Esophagus squamous epithelium (tissue), 5 donors: ENCODE results near the gene TMIGD3. TPM values are rescaled to one million over a fixed set of nuclear protein-coding genes. Genes with fewer than 3 reads are reported as not detected.

Experiments
- DNase-seq: peaks from one replicate; lab custom pipeline; 2025; lab: John Stamatoyannopoulos, UW
- H3K27ac ChIP-seq, 4 donors: fragments of 200-600 bp; sonication (generic); one replicate each; pipeline ENCODE4 v1.5.1; 2016 to 2019; ENCODE audit warnings: mild to moderate bottlenecking in 1 of 4
- H3K27me3 ChIP-seq, 4 donors: fragments of 200-600 bp; sonication (generic); 1 replicate in 3 of 4; 2 replicates in 1 of 4; pipeline versions ENCODE4 v1.5.1 to v1.6.0; 2017 to 2021; ENCODE audit warnings: antibody characterized with exemption in 1 of 4
- H3K36me3 ChIP-seq, 3 donors: fragments of 200-600 bp; sonication (generic); one replicate each; pipeline ENCODE4 v1.5.1; 2016 to 2019
- H3K4me1 ChIP-seq, 3 donors: fragments of 200-600 bp; sonication (generic); one replicate each; pipeline ENCODE4 v1.5.1; 2017 to 2019
- H3K4me3 ChIP-seq, 4 donors: fragments of 200-600 bp; sonication (generic); 1 replicate in 3 of 4; 2 replicates in 1 of 4; pipeline ENCODE4 v1.5.1; 2016 to 2019; ENCODE audit warnings: mild to moderate bottlenecking in 2 of 4, moderate library complexity in 1 of 4
- H3K9me3 ChIP-seq, 3 donors: fragments of 200-600 bp; sonication (generic); one replicate each; pipeline ENCODE4 v1.5.1; 2016 to 2019
- POLR2A ChIP-seq, 4 donors: fragments of 450-650 bp; IDR thresholded peaks; one replicate each; pipeline ENCODE4 v1.6.1; 2017; ENCODE audit warnings: antibody characterized with exemption in 4 of 4, mild to moderate bottlenecking in 4 of 4, moderate library complexity in 3 of 4
- WGBS, 2 donors: methylation state at CpG; one replicate each; pipeline ENCODE4 v1.1.5; 2018; 5-methylcytosine and 5-hydroxymethylcytosine counted together
- intact Hi-C: fragments of 100-400 bp; cut with DNase I; formaldehyde crosslinking; loops from one replicate; pipeline ENCODE4 v1.15.0; 2022
- total RNA-seq, 4 donors: library from RNA; depleted of rRNA; stranded (reverse); fragments of >200 nt; gene quantifications; one replicate each; pipeline ENCODE4 v1.1.0, GENCODE V29; 2016
- TF ChIP-seq, protein P1 (sequence below), 6 experiments: fragments of 450-650 bp in 4 of 6; fragments of 200-600 bp in 2 of 6; sonication (generic) in 2 of 6; IDR thresholded peaks; one replicate each; pipeline ENCODE4 v1.5.1; 2016 to 2019; ENCODE audit warnings: antibody characterized with exemption in 6 of 6, mild to moderate bottlenecking in 4 of 6, moderate library complexity in 4 of 6
- donor health status: DM: yes; HTN: yes; CAD: no.

Gene TMIGD3
- total RNA-seq, 4 donors from 2014 or later: 2.9 to 3.2 TPM; not detected in 2

DNA sequence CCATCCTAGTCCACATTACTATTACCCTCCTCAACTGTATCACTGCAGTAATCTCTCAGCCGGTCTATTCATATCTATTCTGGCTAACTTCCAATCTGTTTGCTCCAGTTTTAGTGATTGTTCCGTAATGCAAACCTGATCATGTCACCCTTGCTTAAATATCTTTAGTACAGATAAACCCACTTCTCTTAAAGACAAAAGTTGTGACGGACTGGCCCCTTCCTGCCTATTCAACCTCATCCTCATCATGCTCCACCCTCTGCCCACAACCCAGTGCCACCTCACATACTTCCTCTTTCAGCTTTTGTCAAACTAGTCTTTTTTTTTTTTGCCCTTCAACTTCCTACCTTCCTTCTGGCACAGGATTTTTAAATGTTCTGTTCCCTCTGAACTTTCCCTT lies 32.4 kb downstream of the TMIGD3 start:
- H3K4me3 ChIP-seq: no peak overlapping the region

DNA sequence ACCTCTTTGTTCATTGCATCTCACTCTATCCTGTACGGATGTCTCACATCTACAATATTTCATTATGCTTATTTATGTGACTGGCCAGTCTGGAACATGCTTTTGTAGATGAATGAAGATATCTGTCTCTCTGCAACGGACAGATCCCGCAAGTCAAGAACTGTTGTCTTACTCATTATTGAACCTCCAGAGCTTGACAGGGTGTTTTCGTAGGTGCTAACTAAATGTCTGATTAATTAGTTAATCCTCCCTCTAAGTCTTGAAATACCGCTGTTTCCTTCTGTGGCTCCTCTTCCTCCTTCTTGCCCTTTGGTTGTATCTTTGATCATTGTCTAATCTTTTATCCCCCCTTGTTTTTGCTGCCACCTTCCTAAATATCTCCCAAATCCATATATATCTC lies 32.8 kb downstream of the TMIGD3 start:
- H3K27ac ChIP-seq: peak overlapping the region in 2 of 4 donors; percentile 62 to 72
- TF ChIP-seq POLR2A (IDR thresholded peaks at IDR 0.05): no peak
- TF ChIP-seq, protein P1, sequence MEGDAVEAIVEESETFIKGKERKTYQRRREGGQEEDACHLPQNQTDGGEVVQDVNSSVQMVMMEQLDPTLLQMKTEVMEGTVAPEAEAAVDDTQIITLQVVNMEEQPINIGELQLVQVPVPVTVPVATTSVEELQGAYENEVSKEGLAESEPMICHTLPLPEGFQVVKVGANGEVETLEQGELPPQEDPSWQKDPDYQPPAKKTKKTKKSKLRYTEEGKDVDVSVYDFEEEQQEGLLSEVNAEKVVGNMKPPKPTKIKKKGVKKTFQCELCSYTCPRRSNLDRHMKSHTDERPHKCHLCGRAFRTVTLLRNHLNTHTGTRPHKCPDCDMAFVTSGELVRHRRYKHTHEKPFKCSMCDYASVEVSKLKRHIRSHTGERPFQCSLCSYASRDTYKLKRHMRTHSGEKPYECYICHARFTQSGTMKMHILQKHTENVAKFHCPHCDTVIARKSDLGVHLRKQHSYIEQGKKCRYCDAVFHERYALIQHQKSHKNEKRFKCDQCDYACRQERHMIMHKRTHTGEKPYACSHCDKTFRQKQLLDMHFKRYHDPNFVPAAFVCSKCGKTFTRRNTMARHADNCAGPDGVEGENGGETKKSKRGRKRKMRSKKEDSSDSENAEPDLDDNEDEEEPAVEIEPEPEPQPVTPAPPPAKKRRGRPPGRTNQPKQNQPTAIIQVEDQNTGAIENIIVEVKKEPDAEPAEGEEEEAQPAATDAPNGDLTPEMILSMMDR (IDR thresholded peaks at IDR 0.05): no peak

More for the DNA sequence above, 32.4 kb downstream of the TMIGD3 start:
- no peaks in the 10 kb centered on the region for H3K9me3 ChIP-seq
- intact Hi-C loops: no loop called here
- H3K27me3 ChIP-seq: no peaks in the 10 kb centered on the region
- peaks cover 0 to 56% (median 0%) of the 10 kb centered on the region in 3 donors for H3K36me3 ChIP-seq
- peak overlapping the region; percentile 36 to 72 (median 57) for H3K27ac ChIP-seq
- 60 to 76% methylated on average over 3 of the region's 3 CpGs for WGBS, 2 donors
- peaks cover 0 to 25% (median 2%) of the 10 kb centered on the region in 3 donors for H3K4me1 ChIP-seq
- TF ChIP-seq, protein P1 (IDR thresholded peaks at IDR 0.05): no peak
- peak in 1 of 4 donors; percentile 30 for TF ChIP-seq POLR2A (IDR thresholded peaks at IDR 0.05)
- DNase-seq: peak; percentile 41

DNA sequence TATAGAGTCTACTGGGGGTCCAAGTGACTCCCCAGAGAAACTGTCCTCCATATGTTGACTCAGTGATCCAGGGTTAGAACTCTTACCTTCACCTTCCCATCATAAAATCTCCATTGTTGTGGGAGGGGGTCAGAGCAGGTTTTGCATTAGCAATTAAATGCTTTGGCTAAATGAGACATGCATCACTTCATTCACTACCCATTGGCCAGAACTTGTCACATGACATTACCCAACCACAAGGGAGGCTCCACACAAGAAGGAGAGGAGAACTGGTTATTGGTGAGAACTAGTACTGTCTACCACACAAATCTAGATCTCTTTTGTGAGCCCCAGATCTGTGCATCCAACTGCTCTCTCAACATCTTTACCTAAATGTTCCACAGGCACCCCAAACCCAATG lies 33.9 kb downstream of the TMIGD3 start:
- intact Hi-C loops: no loop called here
- no peak overlapping the region for H3K27ac ChIP-seq

More for the DNA sequence above, 32.8 kb downstream of the TMIGD3 start:
- intact Hi-C loops: no loop called here
- Histone ChIP-seq H3K4me1 (peaks cover 0 to 22% (median 2%) of the 10 kb centered on the region in 3 donors), H3K36me3 (peaks cover 0 to 60% (median 0%) of the 10 kb centered on the region in 3 donors), H3K4me3 (no peak overlapping the region), H3K9me3 (no peaks in the 10 kb centered on the region), H3K27me3 (no peaks in the 10 kb centered on the region)
- WGBS, 2 donors: 80% methylated on average over 5 of the region's 5 CpGs
- no peak for DNase-seq

DNA sequence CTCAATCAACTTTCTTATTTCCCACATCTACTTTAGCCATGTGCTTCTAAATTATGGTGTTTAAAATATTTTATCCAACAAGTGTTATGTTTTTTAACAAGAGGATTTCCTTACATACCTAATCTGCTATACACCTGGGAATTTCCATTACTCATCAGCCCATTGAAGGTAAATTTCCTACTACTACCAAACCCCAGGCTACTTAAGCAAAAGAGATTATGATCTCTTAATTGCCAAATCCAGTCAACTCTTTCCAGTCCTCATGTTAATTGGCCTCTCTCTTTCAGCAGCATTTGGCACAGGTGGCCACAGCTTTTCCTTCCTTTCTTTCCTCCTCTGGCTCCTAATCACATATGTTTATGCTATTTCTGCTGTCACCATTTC lies 34.7 kb downstream of the TMIGD3 start:
- peaks cover 0 to 21% (median 0%) of the 10 kb centered on the region in 3 donors for H3K4me1 ChIP-seq
- no peak for DNase-seq
- intact Hi-C loops: no loop called here
- peaks cover 0 to 73% (median 0%) of the 10 kb centered on the region in 3 donors for H3K36me3 ChIP-seq
- H3K9me3 ChIP-seq: no peaks in the 10 kb centered on the region
- H3K4me3 ChIP-seq: no peak overlapping the region
- TF ChIP-seq, protein P1 (IDR thresholded peaks at IDR 0.05): no peak
- no peak for TF ChIP-seq POLR2A (IDR thresholded peaks at IDR 0.05)
- H3K27me3 ChIP-seq: no peaks in the 10 kb centered on the region
- no peak overlapping the region for H3K27ac ChIP-seq

More for the DNA sequence above, 33.9 kb downstream of the TMIGD3 start:
- Histone ChIP-seq H3K36me3 (peaks cover 0 to 66% (median 0%) of the 10 kb centered on the region in 3 donors), H3K4me3 (no peak overlapping the region), H3K4me1 (peaks cover 0 to 22% (median 2%) of the 10 kb centered on the region in 3 donors), H3K27me3 (no peaks in the 10 kb centered on the region), H3K9me3 (no peaks in the 10 kb centered on the region)
- no peak for TF ChIP-seq POLR2A (IDR thresholded peaks at IDR 0.05)
- TF ChIP-seq, protein P1 (IDR thresholded peaks at IDR 0.05): no peak
- DNase-seq: no peak

DNA sequence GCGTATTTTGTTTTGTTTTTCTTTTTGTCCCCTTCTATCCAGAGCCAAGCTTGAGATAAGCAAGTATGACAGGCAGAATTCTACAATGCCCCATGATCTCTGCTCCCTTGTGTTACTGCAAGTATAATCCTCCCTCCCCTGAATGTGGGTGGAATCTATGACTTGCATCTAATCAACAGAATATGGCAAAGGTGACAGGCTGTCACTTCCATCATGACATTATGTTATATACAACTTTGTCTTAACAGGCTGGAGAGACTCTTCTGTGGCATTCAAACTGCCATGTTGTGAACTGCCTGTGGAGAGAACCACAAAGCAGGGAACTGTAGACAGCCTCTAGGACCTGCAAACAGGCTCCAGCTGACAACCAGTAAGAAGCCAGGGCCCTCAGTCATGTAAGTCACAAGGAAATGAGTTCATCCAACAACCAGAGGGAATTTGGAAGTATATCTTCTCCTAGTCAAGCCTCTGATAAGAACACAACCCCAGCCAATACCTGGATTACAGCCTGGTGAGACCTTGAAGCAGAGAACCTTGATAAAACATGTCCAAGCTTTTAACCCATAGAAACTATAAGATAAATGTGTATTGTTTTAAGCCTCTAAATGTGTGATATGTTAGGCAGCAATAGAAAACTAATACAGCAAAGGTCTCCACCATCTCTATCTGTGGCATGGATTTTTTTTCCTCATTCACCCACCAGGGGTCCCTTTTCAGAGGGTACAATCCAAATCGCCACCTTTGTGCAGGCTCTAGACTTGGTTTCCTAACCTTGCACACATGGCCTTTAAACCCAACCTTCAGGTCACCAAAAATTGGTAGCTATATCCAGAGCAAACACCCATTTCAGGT lies 35.3 kb downstream of the TMIGD3 start:
- no peaks in the 10 kb centered on the region for H3K9me3 ChIP-seq
- no peak for DNase-seq
- H3K36me3 ChIP-seq: peaks cover 0 to 75% (median 0%) of the 10 kb centered on the region in 3 donors
- no peak for TF ChIP-seq POLR2A (IDR thresholded peaks at IDR 0.05)
- TF ChIP-seq, protein P1 (IDR thresholded peaks at IDR 0.05): no peak
- H3K27ac ChIP-seq: no peak overlapping the region
- H3K4me3 ChIP-seq: no peak overlapping the region
- intact Hi-C loops: no loop called here
- peaks cover 0 to 18% (median 0%) of the 10 kb centered on the region in 3 donors for H3K4me1 ChIP-seq
- H3K27me3 ChIP-seq: no peaks in the 10 kb centered on the region
- WGBS, 2 donors: 93 to 95% methylated on average over 2 of the region's 2 CpGs
